ENCODE data around the gene URM1.

GRCh38 chr9:128385496-128386460 is 14.6 kb downstream of the URM1 start:
- TF ChIP-seq EZH2 (IDR thresholded peaks at IDR 0.05; ENCODE audit: borderline replicate concordance, insufficient read depth, low read length, poor library complexity, severe bottlenecking), result no peak
- no peak for TF ChIP-seq CTCF (IDR thresholded peaks at IDR 0.05; ENCODE audit: poor library complexity, severe bottlenecking)
- no peak for TF ChIP-seq RAD21 (conservative IDR thresholded peaks at IDR 0.05)
- no peak for TF ChIP-seq POLR2AphosphoS5 (IDR thresholded peaks at IDR 0.05)
- no peak for TF ChIP-seq EP300 (conservative IDR thresholded peaks at IDR 0.05; ENCODE audit: poor library complexity, severe bottlenecking)
